HL-60 (cell line): ENCODE measurements around the gene RNF145.

Experiments
- DNase-seq, 2 experiments: peaks; one replicate each; pipeline ENCODE4 v3.0.0-alpha.2; 2010 to 2020; ENCODE audit warnings: low read depth in 1 of 2, low spot score in 1 of 2
- H3K27ac ChIP-seq: fragments of 250-450 bp; sonication (Bioruptor Pico); replicated peaks from 2 replicates; pipeline ENCODE4 v1.5.1; 2020; ENCODE audit warnings: mild to moderate bottlenecking, moderate library complexity
- H3K27me3 ChIP-seq: fragments of 250-450 bp; sonication (Bioruptor Pico); 2 replicates; pipeline ENCODE4 v1.5.1; 2021; ENCODE audit warnings: mild to moderate bottlenecking, moderate library complexity; ENCODE audit not compliant: insufficient read depth, poor library complexity, severe bottlenecking
- H3K4me3 ChIP-seq: replicated peaks from 2 replicates; pipeline ENCODE4 v1.5.1; 2011; ENCODE audit warnings: mild to moderate bottlenecking, control low read depth, low read length; ENCODE audit not compliant: insufficient read depth
- GABPA ChIP-seq: IDR thresholded peaks from 2 replicates; pipeline ENCODE4 v1.6.1; 2012; ENCODE audit warnings: low read depth
- POLR2AphosphoS5 ChIP-seq: IDR thresholded peaks from 2 replicates; pipeline ENCODE4 v1.6.1; 2012; ENCODE audit warnings: low read depth
- SPI1 ChIP-seq: IDR thresholded peaks from 2 replicates; pipeline ENCODE4 v1.6.1; 2012; ENCODE audit warnings: low read depth, mild to moderate bottlenecking, borderline replicate concordance
- TF ChIP-seq, protein P1 (sequence below): IDR thresholded peaks from one replicate; pipeline ENCODE4 v1.5.1; 2011; ENCODE audit warnings: low read length, control low read depth, inconsistent platforms; ENCODE audit not compliant: insufficient read depth
- TF ChIP-seq, protein P2 (sequence below): IDR thresholded peaks from 2 replicates; pipeline ENCODE4 v1.6.1; 2012; ENCODE audit warnings: low read depth; ENCODE audit not compliant: insufficient replicate concordance

Gene RNF145

DNA sequence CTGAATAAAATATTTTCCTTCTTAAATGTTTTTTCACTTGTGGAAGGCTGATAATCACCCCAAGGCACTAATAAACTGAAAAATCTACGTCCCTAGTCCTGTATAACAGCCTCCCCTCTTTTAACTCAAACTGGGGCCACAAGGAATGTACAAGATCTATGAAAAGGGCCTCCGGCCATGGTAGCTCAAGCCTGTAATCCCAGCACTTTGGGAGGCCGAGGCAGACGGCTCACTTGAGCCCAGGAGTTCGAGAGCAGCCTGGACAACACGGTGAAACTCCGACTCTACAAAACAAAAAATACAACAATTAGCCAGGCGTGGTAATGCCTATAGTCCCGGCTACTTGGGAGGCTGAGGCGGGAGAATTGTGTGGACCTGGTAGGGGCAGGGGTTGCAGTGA lies 23.6 kb downstream of the RNF145 start:
- DNase-seq = no peak
- TF ChIP-seq POLR2AphosphoS5 = no peak
- no peak for TF ChIP-seq GABPA
- TF ChIP-seq SPI1 = no peak
- TF ChIP-seq, protein P1, sequence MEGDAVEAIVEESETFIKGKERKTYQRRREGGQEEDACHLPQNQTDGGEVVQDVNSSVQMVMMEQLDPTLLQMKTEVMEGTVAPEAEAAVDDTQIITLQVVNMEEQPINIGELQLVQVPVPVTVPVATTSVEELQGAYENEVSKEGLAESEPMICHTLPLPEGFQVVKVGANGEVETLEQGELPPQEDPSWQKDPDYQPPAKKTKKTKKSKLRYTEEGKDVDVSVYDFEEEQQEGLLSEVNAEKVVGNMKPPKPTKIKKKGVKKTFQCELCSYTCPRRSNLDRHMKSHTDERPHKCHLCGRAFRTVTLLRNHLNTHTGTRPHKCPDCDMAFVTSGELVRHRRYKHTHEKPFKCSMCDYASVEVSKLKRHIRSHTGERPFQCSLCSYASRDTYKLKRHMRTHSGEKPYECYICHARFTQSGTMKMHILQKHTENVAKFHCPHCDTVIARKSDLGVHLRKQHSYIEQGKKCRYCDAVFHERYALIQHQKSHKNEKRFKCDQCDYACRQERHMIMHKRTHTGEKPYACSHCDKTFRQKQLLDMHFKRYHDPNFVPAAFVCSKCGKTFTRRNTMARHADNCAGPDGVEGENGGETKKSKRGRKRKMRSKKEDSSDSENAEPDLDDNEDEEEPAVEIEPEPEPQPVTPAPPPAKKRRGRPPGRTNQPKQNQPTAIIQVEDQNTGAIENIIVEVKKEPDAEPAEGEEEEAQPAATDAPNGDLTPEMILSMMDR = no peak
- TF ChIP-seq, protein P2, sequence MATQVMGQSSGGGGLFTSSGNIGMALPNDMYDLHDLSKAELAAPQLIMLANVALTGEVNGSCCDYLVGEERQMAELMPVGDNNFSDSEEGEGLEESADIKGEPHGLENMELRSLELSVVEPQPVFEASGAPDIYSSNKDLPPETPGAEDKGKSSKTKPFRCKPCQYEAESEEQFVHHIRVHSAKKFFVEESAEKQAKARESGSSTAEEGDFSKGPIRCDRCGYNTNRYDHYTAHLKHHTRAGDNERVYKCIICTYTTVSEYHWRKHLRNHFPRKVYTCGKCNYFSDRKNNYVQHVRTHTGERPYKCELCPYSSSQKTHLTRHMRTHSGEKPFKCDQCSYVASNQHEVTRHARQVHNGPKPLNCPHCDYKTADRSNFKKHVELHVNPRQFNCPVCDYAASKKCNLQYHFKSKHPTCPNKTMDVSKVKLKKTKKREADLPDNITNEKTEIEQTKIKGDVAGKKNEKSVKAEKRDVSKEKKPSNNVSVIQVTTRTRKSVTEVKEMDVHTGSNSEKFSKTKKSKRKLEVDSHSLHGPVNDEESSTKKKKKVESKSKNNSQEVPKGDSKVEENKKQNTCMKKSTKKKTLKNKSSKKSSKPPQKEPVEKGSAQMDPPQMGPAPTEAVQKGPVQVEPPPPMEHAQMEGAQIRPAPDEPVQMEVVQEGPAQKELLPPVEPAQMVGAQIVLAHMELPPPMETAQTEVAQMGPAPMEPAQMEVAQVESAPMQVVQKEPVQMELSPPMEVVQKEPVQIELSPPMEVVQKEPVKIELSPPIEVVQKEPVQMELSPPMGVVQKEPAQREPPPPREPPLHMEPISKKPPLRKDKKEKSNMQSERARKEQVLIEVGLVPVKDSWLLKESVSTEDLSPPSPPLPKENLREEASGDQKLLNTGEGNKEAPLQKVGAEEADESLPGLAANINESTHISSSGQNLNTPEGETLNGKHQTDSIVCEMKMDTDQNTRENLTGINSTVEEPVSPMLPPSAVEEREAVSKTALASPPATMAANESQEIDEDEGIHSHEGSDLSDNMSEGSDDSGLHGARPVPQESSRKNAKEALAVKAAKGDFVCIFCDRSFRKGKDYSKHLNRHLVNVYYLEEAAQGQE = no peak
- Histone ChIP-seq H3K27ac (no peak overlapping the region), H3K4me3 (no peak overlapping the region), H3K27me3 (no peaks in the 10 kb centered on the region)

DNA sequence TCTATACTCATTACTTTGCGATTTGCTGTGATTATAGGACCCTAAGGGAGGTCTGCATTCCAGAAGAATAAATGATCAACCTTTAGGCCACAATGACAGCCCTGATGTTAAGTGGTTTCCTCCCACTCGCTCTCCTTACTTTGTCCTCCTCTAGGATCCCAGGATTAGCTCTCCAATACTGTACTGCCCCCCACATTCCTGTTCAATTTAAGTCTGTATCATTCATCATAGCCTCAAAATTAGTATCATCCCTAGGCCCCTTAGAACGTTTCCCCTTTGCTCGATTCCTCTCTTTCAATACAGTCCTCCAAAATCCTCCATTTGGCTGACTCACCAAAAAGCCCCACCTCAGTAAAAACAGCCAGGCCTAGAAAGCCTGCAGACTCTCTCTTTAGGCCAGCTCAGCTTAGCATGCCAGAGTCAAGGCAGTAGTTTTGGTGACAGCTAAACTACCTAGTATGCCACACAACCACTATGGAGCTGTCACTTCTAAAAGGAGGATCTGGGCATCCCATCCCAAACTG lies 24.4 kb downstream of the RNF145 start:
- TF ChIP-seq, protein P1 = no peak
- TF ChIP-seq POLR2AphosphoS5 (no peak), SPI1 (no peak), GABPA (no peak)
- TF ChIP-seq, protein P2 = no peak
- no peak overlapping the region for H3K27ac ChIP-seq
- H3K27me3 ChIP-seq = no peaks in the 10 kb centered on the region
- no peak for DNase-seq
- H3K4me3 ChIP-seq = no peak overlapping the region

DNA sequence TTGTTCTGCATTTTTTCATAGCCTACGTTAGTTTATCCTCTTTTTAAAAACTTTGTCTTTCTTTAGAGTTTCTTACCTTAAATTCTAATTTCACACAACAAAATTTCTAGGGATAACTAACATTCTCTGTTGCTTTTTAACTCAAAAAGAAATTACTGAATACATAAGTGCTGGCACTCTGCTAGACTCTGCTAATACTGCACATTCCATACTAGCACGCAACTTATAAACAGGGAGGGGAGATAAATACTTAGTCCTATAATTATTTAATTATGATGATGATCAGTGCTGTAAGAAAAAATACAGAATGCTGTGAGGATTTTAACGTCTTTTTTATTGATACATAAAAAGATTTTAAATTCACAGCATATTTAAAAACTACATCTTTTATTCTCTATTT lies 25.1 kb downstream of the RNF145 start:
- DNase-seq = no peak
- H3K27me3 ChIP-seq = no peaks in the 10 kb centered on the region
- no peak overlapping the region for H3K27ac ChIP-seq
- TF ChIP-seq, protein P1 = no peak
- no peak for TF ChIP-seq POLR2AphosphoS5
- TF ChIP-seq SPI1 = no peak
- TF ChIP-seq, protein P2 = no peak
- no peak for TF ChIP-seq GABPA
- H3K4me3 ChIP-seq = no peak overlapping the region
